ENCODE results near the gene ADAT3. TPM values are rescaled to one million over a fixed set of nuclear protein-coding genes. Genes with fewer than 3 reads are reported as not detected.
"Not testable (repeated sequence)": the region's sequence is repeated elsewhere in the genome, so short reads cannot be mapped to it uniquely, and the experiment has no call there.

Gene ADAT3
- total RNA-seq, 1 experiment from 2014 or later, result 2.3 TPM

GRCh38 chr19:1866693-1867348, 38.4 kb upstream of the ADAT3 start:
- no peak for DNase-seq (ENCODE audit: low spot score)

DNA sequence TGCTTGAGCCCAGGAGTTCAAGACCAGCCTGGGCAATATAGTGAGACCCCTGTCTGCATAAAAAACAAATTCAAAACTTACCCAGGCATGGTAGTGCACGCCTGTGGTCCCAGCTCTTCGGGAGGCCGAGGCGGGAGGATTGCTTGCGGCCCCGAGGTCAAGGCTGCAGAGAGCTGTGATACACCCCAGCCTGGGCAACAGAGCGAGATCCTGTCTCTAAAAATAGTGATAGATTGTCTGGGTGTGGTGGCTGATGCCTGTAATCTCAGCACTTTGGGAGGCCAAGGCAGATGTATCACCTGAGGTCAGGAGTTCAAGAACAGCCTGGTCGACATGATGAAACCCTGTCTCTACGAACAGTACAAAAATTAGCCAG, 37.9 kb upstream of the ADAT3 start:
- DNase-seq (ENCODE audit: low spot score), result no peak

- DNase-seq (ENCODE audit: low spot score), result no peak
Observed at GRCh38 chr19:1868971-1869370, 36.2 kb upstream of the ADAT3 start.

- no peak for DNase-seq (ENCODE audit: low spot score)
Observed at GRCh38 chr19:1871140-1871597, 34.0 kb upstream of the ADAT3 start.

GRCh38 chr19:1871630-1872029, 33.6 kb upstream of the ADAT3 start:
- DNase-seq (ENCODE audit: low spot score), result no peak

GRCh38 chr19:1872807-1873523, 32.2 kb upstream of the ADAT3 start:
- no peak for DNase-seq (ENCODE audit: low spot score)

DNA sequence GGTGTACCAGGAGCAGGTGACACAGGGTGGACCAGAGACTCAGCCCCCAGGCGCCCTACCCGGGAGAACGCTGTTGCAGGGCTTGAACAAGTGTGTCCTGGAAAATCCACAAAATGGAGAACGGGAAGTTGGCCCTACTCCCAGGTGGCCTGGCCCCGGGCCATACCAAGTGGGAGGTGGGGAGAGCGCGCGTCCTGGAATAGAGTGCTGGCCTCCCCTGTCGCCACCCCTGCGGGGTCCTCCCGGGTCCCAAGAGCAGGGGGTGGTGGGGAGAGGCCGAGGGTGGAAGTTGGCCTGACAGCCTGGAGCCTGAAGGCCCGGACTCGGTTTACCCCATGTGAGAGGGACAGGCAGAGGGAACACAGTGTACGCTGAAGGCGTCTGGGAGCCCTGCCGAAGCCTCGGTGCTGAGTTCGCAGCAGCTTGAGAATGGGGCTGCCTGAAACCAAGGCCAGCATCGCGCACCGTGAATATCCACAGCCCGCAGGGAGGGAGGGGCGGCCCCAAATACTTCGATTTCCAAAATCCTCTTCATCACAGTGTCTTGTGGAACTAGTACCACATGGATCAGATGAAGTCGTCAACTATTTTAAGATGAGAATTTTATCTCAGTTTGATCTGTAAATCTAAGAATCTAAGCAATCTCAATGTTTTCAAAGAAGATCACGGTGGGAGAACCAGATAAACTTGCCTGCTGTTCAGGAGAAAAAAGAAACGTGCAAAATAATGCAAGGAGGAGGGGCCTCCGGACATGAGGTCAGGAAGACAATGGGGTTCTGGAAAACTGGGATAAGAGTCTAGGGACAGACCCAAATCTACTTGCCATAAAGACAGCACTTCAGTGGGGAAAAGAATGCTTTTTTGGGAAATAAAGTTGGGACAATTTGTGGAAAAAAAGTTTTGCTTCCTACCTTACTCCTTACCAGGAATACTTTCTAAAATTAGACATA, 31.4 kb upstream of the ADAT3 start:
- no peak for DNase-seq (ENCODE audit: low spot score)

DNA sequence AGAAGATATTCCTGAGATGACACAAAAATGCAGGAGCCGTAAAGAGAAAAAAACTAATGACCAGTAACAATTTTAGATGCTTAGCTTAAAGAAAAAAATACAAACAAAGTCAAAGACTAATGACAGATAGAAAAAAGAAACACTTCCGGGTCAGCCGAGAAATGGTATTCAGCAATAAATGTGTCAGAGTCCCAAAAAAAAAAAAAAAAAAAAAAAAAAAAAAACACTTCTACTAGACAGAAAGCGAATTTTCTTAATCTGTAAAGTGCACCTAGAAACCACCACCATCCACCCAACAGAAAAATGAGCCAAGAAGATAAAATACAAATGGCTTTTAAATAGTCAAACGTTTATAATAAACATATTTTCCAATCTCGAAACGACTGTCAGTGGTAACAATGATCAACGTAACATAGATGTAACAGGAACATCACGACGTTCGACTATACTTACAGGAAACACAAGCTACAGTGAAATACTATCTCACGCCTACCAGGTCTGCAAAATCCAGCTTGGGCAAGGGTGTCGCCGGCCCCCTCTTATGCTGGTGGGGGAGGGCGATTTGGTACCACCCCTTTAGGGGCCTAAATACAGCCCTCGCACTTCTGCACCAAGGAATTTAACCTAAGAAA, 30.5 kb upstream of the ADAT3 start:
- DNase-seq (ENCODE audit: low spot score), result no peak

DNA sequence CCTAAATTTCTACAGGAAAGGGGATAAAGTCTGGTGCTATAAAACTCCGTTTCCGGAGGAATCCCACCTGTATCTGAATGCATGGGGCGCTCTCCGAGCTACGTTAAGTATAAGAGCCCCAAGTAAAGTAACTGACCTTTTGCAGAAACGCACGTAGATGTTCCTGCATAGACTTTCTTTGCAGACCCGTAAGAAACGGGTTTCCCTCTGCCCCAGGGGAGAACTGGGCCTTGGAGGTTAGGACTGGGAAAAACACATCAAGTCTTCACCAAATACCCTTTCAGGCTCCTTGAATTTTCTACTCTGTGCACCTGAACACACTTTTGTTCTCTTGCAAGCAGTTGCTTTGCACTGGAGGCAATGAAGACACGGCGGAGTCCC, 29.9 kb upstream of the ADAT3 start:
- DNase-seq (ENCODE audit: low spot score), result not testable (repeated sequence)

- peak; percentile 82 for DNase-seq (ENCODE audit: low spot score)
Observed at GRCh38 chr19:1875646-1876495, 29.3 kb upstream of the ADAT3 start.

DNA sequence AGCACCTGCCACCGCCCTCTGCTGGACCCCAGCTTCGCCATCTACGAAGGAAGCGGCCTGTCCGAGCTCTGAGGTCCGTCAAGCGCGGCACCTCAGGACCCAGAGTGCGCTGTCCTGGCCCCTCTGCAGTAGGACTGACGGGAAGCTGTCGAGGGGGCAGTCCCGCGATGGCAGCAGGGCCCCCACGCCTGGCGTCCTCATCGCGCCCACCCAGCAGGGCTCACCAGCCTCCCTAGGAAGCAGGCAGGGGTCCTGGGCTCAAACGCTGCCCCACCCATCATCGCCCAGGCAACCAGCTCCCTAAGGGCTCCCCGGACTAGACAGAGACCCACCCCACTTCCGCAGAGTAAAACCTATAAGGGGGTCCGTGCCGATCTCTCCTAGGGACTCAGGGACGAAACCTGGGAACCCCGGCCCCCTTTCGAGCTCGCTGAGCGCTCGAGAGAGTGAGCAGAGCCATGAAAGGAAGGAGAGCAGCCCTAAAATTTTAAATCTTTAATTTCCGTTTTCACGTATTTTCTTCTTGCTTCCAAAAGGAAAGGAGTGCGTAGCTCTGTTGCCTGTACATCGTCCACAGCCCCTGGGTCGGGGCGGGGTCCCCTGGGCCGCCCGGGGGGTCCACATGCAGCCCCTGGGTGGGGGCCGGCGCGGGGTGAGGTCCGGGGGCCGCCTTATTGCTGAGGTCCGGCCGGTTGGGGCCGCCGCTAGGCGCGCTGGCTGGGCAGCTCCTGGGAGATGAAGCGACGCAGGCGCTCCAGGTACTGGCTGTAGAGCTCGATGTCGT, 28.5 kb upstream of the ADAT3 start:
- DNase-seq (ENCODE audit: low spot score), result not testable (repeated sequence)

- DNase-seq (ENCODE audit: low spot score), result not testable (repeated sequence)
Observed at GRCh38 chr19:1877280-1877660, 27.9 kb upstream of the ADAT3 start.

- DNase-seq (ENCODE audit: low spot score), result not testable (repeated sequence)
Observed at GRCh38 chr19:1878583-1878982, 26.6 kb upstream of the ADAT3 start.

DNA sequence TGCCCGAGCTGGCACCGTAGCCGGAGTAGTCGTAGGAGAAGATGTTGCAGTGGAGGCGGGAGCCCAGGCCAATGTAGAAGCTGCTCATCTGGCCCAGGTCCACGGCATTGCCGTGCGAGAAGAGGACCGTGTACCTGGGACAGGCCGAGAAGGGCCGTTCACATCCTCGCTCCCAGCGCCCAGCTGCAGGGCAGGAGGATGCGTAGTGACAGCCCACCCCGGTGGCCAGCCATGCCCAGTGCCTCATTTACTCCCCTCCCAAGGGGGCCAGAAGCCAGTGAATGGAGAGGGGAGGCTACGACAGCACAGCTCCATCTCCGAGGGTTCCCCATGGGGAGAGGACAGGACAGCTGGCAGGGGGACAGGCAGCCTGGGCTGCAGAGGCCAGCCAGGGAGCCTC, 25.2 kb upstream of the ADAT3 start:
- DNase-seq (ENCODE audit: low spot score), result not testable (repeated sequence)

GRCh38 chr19:1880611-1881392, 24.4 kb upstream of the ADAT3 start:
- DNase-seq (ENCODE audit: low spot score), result no peak

- DNase-seq (ENCODE audit: low spot score), result not testable (repeated sequence)
Observed at GRCh38 chr19:1881393-1882088, 23.7 kb upstream of the ADAT3 start.

DNA sequence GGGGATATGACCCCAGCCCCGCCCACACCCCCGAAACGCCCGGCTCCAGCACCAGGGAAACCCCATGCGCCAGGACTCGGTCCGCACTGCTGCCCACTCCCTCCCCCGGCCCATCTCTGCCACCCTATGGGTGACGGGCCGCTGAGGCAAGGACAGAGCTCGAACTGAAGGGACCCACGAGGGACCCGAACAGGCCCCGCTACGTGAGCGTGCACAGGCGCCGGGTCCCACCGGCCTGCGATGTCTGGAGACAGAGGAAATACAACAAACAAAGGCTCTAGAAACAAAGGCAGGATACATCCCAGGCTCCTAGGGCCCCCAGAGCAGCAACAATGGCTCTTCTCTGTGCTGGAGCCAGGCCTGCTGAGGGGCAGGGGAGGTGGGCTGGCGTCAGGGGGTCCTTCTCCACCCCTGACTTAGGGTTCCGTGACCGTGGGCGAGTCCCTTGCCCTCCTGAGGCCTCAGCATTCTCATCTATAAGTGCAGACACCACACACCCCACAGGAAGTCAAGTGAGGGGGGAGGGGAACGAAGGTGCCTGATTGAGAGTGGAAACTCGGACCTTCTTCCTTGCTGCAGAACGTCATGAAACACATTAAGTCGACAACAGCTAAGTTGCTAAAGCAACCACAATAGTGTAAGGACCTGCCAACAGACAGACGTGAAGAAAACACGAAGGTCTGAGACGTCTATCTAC, 23.0 kb upstream of the ADAT3 start:
- DNase-seq (ENCODE audit: low spot score), result no peak

Data from A172 (cell line).